SK-N-SH treated with all-trans-retinoic acid at 6 μM for 48 hours (cell line): ENCODE data around the gene PBX1.

Source experiments
- ATAC-seq: fragments of 200-7000 bp; cut with Tn5 transposase; 3 replicates; pipeline ENCODE4 v1.9.1; 2020; ENCODE audit warnings: mild to moderate bottlenecking, moderate library complexity
- ARNTL ChIP-seq: fragments of 450-650 bp; formaldehyde crosslinking; IDR thresholded peaks from 2 replicates; pipeline ENCODE4 v1.5.0; 2020; ENCODE audit warnings: low read depth, mild to moderate bottlenecking, moderate library complexity, borderline replicate concordance
- BACH2 ChIP-seq: fragments of 250-450 bp; sonication (Bioruptor Pico); IDR thresholded peaks from 2 replicates; pipeline ENCODE4 v1.9.0; 2021; ENCODE audit warnings: mild to moderate bottlenecking, borderline replicate concordance
- CSDC2 ChIP-seq: fragments of 250-450 bp; sonication (Bioruptor Pico); IDR thresholded peaks from 2 replicates; pipeline ENCODE4 v1.5.0; 2020; ENCODE audit warnings: mild to moderate bottlenecking, moderate library complexity
- ESRRG ChIP-seq: fragments of 250-450 bp; sonication (Bioruptor Pico); IDR thresholded peaks from 2 replicates; pipeline ENCODE4 v1.6.1; 2021; ENCODE audit warnings: mild to moderate bottlenecking
- GLIS3 ChIP-seq: fragments of 250-450 bp; sonication (Bioruptor Pico); IDR thresholded peaks from 2 replicates; pipeline ENCODE4 v1.5.0; 2020; ENCODE audit warnings: mild to moderate bottlenecking, moderate library complexity
- ISL1 ChIP-seq: fragments of 250-450 bp; sonication (Bioruptor Pico); IDR thresholded peaks from 2 replicates; pipeline ENCODE4 v2.1.2; 2022; ENCODE audit warnings: mild to moderate bottlenecking, moderate library complexity
- OSR1 ChIP-seq: fragments of 250-450 bp; sonication (Bioruptor Pico); IDR thresholded peaks from 2 replicates; pipeline ENCODE4 v1.8.0; 2022; ENCODE audit warnings: moderate library complexity, mild to moderate bottlenecking, inconsistent platforms
- PATZ1 ChIP-seq: fragments of 250-450 bp; sonication (Bioruptor Pico); IDR thresholded peaks from 2 replicates; pipeline ENCODE4 v1.8.0; 2020; ENCODE audit warnings: mild to moderate bottlenecking, moderate library complexity, borderline replicate concordance
- PPARA ChIP-seq: fragments of 250-450 bp; sonication (Bioruptor Pico); IDR thresholded peaks from 2 replicates; pipeline ENCODE4 v1.5.0; 2020; ENCODE audit warnings: mild to moderate bottlenecking, borderline replicate concordance
- RARB ChIP-seq: fragments of 250-450 bp; sonication (Bioruptor Pico); IDR thresholded peaks from 2 replicates; pipeline ENCODE4 v1.8.0; 2021; ENCODE audit warnings: mild to moderate bottlenecking, moderate library complexity
- SNAI2 ChIP-seq: fragments of 250-450 bp; sonication (Bioruptor Pico); IDR thresholded peaks from 2 replicates; pipeline ENCODE4 v1.5.0; 2020; ENCODE audit warnings: mild to moderate bottlenecking, moderate library complexity
- TCF4 ChIP-seq: fragments of 250-450 bp; sonication (Bioruptor Pico); IDR thresholded peaks from 2 replicates; pipeline ENCODE4 v1.8.0; 2021; ENCODE audit warnings: mild to moderate bottlenecking, moderate library complexity, borderline replicate concordance
- TOX ChIP-seq: fragments of 250-450 bp; sonication (Bioruptor Pico); IDR thresholded peaks from 2 replicates; pipeline ENCODE4 v1.8.0; 2021; ENCODE audit warnings: mild to moderate bottlenecking, moderate library complexity, borderline replicate concordance
- ZC3H10 ChIP-seq: fragments of 250-450 bp; sonication (Bioruptor Pico); IDR thresholded peaks from 2 replicates; pipeline ENCODE4 v1.5.1; 2021; ENCODE audit warnings: mild to moderate bottlenecking, moderate library complexity
- ZFP3 ChIP-seq: fragments of 250-450 bp; sonication (Bioruptor Pico); IDR thresholded peaks from 2 replicates; pipeline ENCODE4 v1.5.0; 2020; ENCODE audit warnings: mild to moderate bottlenecking, moderate library complexity
- ZFP30 ChIP-seq: fragments of 450-650 bp; formaldehyde crosslinking; IDR thresholded peaks from 2 replicates; pipeline ENCODE4 v1.5.0; 2022; ENCODE audit warnings: mild to moderate bottlenecking, moderate library complexity
- ZNF565 ChIP-seq: fragments of 450-650 bp; formaldehyde crosslinking; conservative IDR thresholded peaks from 2 replicates; pipeline ENCODE4 v1.5.0; 2020; ENCODE audit warnings: low read depth, mild to moderate bottlenecking, moderate library complexity
- ZNF70 ChIP-seq: fragments of 450-650 bp; formaldehyde crosslinking; IDR thresholded peaks from 2 replicates; pipeline ENCODE4 v1.5.0; 2020; ENCODE audit warnings: mild to moderate bottlenecking, moderate library complexity
- ZNF8 ChIP-seq: fragments of 450-650 bp; formaldehyde crosslinking; IDR thresholded peaks from 2 replicates; pipeline ENCODE4 v1.5.0; 2020; ENCODE audit warnings: mild to moderate bottlenecking, moderate library complexity
- TF ChIP-seq, protein P1 (sequence below): fragments of 250-450 bp; sonication (Bioruptor Pico); IDR thresholded peaks from 2 replicates; pipeline ENCODE4 v1.5.1; 2021; ENCODE audit warnings: mild to moderate bottlenecking, moderate library complexity
- TF ChIP-seq, protein P2 (sequence below): fragments of 250-450 bp; sonication (Bioruptor Pico); IDR thresholded peaks from 2 replicates; pipeline ENCODE4 v1.5.1; 2020; ENCODE audit warnings: low read depth, mild to moderate bottlenecking, moderate library complexity

Gene PBX1

GRCh38 chr1:164637461-164638375, 78.7 kb downstream of the PBX1 start:
- no peak for TF ChIP-seq PPARA (CRISPR knock-in tag)
- no peak for TF ChIP-seq ZNF70 (CRISPR knock-in tag)
- TF ChIP-seq ZNF8 (CRISPR knock-in tag): no peak
- TF ChIP-seq RARB (CRISPR knock-in tag): 0 out of 2 replicates have a peak, but pooled peaks have one; percentile 19
- TF ChIP-seq TOX (CRISPR knock-in tag): peak; percentile 78; the same call in 1 of the 2 replicates
- 0 out of 2 replicates have a peak, but pooled peaks have one; percentile 60 for TF ChIP-seq ZFP3 (CRISPR knock-in tag)
- TF ChIP-seq, protein P1, sequence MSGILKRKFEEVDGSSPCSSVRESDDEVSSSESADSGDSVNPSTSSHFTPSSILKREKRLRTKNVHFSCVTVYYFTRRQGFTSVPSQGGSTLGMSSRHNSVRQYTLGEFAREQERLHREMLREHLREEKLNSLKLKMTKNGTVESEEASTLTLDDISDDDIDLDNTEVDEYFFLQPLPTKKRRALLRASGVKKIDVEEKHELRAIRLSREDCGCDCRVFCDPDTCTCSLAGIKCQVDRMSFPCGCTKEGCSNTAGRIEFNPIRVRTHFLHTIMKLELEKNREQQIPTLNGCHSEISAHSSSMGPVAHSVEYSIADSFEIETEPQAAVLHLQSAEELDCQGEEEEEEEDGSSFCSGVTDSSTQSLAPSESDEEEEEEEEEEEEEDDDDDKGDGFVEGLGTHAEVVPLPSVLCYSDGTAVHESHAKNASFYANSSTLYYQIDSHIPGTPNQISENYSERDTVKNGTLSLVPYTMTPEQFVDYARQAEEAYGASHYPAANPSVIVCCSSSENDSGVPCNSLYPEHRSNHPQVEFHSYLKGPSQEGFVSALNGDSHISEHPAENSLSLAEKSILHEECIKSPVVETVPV: no peak
- TF ChIP-seq ARNTL (CRISPR knock-in tag): no peak
- no peak for TF ChIP-seq PATZ1
- no peak for TF ChIP-seq SNAI2 (CRISPR knock-in tag)
- 0 out of 2 replicates have a peak, but pooled peaks have one; percentile 60 for TF ChIP-seq OSR1 (CRISPR knock-in tag)
- ATAC-seq: peak; percentile 95

DNA sequence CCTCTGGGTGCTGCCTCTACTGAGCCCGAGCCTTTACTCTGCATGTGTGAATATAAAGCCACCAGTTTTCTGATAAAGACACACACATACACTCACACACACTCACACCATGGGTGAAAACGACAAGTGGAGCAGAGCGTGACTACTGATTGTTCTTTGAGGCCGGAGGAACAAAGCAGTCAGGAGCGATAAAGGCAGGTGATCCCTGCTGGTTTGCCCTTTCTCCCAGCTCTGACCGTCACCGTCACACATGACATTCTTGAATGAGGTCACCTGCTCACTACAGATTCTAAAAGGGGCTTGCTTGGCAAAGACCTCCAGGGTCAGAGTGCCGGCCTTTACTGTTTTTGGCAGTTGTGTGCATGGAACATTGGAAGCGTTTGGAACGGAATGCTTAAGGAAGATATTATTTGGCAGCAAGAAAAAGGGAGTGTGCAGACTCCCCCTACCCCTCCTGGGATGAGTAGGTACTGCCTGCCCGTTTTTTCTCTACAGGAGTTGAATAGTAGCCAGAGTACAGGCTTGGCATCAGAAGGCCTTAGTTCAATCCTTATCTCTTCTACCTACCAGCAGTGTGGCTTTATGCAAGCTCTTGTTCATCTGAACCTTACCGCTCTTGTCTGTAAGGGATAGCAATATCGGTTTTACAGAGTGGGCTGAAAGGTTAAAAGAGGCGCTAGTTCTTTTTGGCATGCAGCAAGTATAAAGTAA, 79.7 kb downstream of the PBX1 start:
- 0 out of 2 replicates have a peak, but pooled peaks have one; percentile 0 for TF ChIP-seq RARB (CRISPR knock-in tag)
- TF ChIP-seq ZNF8 (CRISPR knock-in tag): no peak
- TF ChIP-seq ZC3H10: no peak
- TF ChIP-seq OSR1 (CRISPR knock-in tag): no peak
- no peak for ATAC-seq

GRCh38 chr1:164640686-164641352, 81.8 kb downstream of the PBX1 start:
- no peak for TF ChIP-seq ZC3H10
- TF ChIP-seq ZFP3 (CRISPR knock-in tag): no peak
- no peak for TF ChIP-seq TCF4 (CRISPR knock-in tag)
- TF ChIP-seq, protein P2, sequence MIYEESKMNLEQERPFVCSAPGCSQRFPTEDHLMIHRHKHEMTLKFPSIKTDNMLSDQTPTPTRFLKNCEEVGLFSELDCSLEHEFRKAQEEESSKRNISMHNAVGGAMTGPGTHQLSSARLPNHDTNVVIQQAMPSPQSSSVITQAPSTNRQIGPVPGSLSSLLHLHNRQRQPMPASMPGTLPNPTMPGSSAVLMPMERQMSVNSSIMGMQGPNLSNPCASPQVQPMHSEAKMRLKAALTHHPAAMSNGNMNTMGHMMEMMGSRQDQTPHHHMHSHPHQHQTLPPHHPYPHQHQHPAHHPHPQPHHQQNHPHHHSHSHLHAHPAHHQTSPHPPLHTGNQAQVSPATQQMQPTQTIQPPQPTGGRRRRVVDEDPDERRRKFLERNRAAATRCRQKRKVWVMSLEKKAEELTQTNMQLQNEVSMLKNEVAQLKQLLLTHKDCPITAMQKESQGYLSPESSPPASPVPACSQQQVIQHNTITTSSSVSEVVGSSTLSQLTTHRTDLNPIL: no peak
- no peak for TF ChIP-seq PATZ1
- TF ChIP-seq BACH2 (CRISPR knock-in tag): no peak
- ATAC-seq: no peak

DNA sequence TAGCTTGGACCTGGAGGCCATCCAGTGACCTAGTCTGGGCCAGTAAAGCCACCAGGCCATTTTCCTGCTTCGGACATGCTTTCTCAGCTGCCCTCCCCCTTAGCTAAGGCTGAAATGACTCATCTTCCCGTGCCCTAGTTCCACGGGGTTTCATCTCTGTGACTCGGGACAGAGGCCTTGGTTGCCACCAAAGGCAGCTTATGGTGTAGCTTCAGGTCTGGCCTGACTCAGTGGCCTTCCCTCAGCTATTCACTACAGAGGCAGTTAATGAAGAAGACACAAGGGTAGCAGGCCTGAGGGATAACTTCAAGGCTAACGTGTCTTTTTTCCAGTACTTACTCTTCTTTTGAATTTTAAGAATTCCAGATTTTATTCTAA, 82.4 kb downstream of the PBX1 start:
- TF ChIP-seq, protein P1: no peak
- TF ChIP-seq OSR1 (CRISPR knock-in tag) (no peak), CSDC2 (CRISPR knock-in tag) (no peak), ISL1 (CRISPR knock-in tag) (no peak), PATZ1 (no peak), ZNF565 (CRISPR knock-in tag) (no peak), GLIS3 (no peak), ESRRG (CRISPR knock-in tag) (no peak), ZFP30 (CRISPR knock-in tag) (no peak)
- no peak for ATAC-seq
